GM21529 (cell line): ENCODE results near the gene OBSCN.

Experiments used
- ATAC-seq: cut with Tn5 transposase; IDR thresholded peaks from one replicate; pipeline ENCODE4 v1.9.1; 2021; ENCODE audit not compliant: unreplicated experiment

Gene OBSCN

DNA sequence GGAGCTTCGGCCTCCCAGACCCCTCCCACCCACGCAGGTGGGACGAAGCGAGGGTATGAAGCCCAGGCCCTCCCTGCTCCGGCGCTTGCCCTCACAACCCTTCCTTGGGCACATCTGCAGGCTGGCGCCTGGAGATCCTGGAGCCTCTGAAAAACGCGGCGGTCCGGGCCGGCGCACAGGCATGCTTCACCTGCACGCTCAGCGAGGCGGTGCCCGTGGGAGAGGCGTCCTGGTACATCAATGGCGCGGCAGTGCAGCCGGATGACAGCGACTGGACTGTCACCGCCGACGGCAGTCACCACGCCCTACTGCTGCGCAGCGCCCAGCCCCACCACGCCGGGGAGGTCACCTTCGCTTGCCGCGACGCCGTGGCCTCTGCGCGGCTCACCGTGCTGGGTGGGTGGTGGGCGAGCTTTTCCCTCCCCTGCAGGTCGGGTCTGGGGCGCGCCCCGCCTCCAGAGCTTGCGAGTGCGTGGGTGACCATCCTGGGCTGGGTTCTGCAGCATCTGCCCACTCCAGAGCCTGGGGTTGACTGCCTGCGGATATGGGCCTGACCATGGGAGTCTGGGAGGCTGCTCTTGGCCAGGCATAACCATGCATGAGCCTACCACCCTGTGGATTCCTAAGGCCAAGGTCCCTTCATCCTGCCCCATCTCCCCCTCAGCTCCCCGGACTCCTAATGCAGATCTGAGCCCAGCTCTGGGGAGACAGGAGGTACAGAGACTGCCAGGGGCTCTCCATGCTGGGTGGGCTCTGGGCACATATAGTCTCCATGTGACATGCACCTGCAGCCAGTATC lies 108.9 kb downstream of the OBSCN start:
- no peak for ATAC-seq

DNA sequence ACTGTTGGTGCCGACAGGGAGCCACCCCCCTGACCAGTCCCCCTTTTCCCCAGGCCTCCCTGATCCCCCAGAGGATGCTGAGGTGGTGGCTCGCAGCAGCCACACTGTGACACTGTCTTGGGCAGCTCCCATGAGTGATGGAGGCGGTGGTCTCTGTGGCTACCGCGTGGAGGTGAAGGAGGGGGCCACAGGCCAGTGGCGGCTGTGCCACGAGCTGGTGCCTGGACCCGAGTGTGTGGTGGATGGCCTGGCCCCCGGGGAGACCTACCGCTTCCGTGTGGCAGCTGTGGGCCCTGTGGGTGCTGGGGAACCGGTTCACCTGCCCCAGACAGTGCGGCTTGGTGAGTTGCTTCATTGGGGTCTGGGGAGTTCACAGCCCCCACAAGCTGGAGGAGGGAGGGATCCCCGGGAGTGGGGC lies 109.6 kb downstream of the OBSCN start:
- no peak for ATAC-seq

DNA sequence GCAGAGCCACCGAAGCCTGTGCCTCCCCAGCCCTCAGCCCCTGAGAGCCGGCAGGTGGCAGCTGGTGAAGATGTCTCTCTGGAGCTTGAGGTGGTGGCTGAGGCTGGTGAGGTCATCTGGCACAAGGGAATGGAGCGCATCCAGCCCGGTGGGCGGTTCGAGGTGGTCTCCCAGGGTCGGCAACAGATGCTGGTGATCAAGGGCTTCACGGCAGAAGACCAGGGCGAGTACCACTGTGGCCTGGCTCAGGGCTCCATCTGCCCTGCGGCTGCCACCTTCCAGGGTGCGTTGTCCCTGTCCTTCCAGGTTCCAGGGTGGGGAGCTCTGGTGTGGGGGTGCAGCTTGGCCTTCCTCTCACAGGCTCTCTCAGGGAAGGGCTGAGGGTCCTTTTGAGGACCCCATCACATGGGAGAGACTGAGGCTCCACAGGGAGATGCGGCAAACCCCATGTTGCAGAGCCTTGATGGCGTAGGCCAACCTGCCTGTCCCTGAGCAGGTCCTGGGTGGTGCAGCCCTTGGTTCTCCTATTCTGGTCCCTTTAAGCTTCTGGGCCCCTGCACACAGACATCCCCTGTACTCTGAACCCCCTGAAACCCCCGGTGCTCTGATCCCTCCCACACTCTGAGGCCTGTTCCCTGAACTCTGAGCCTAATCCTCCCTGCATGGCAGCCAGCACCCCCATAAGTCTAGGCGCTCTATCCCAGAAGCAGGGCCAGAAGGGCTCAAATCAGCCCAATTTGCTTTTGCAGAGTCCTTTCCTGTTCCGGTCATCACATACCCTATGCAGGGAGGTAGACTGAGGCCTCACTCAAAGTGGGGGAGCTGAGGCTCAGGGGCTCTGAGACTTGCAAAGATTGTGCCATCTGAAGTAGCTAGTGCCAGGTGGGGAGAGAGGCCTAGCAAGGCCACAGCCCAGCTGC lies 110.3 kb downstream of the OBSCN start:
- ATAC-seq: no peak

DNA sequence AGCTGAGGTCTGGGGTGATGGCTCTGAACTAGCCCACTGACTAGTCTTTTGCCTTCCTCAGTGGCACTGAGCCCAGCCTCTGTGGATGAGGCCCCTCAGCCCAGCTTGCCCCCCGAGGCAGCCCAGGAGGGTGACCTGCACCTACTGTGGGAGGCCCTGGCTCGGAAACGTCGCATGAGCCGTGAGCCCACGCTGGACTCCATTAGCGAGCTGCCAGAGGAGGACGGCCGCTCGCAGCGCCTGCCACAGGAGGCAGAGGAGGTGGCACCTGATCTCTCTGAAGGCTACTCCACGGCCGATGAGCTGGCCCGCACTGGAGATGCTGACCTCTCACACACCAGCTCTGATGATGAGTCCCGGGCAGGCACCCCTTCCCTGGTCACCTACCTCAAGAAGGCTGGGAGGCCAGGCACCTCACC lies 111.0 kb downstream of the OBSCN start:
- no peak for ATAC-seq

DNA sequence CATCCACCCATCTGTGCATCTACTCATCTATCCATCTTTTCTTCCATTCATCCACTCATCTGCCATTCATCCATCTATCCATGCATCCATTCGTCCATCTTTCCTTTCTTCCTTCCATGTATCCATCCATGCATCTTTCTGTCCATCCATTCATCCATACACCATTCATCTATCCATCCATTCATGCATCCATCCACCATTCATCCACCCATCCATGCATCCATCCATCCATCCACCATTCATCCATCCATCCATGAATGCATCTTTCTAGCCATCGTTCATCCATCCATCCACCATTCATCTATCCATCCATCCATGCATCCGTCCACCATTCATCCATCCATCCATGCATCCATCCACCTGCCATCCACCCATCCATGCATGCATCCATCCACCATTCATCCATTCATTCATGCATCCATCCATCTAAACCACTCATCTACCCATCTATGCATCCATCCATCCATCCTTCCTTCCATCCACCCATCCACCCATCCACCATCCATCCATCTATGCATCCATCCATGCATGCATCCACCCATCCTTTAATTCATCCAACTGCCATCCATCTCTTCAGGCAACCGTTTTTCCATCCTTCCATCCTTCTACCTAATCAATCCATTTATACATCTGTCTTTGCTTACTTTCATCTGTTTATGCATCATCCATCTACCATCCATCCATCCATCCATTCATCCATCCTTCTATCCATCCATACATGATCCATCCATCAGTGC lies 111.7 kb downstream of the OBSCN start:
- no peak for ATAC-seq

DNA sequence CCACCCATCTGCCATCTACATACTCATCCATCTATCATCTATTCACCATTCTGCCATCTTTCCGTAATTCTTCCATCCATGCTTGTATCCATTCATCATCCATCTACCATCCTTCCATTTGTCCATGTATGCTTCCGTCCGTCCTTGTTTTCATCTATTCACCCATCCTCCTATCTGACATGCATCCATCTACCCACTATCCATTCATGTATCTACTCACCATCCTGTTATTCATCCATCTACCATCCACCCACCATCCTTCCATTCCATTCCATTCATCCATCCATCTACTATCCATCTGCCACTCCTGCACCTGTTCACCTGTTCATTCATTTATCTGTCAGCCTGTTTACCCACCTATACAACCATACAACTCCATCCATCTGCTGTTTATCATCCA lies 112.5 kb downstream of the OBSCN start:
- no peak for ATAC-seq

DNA sequence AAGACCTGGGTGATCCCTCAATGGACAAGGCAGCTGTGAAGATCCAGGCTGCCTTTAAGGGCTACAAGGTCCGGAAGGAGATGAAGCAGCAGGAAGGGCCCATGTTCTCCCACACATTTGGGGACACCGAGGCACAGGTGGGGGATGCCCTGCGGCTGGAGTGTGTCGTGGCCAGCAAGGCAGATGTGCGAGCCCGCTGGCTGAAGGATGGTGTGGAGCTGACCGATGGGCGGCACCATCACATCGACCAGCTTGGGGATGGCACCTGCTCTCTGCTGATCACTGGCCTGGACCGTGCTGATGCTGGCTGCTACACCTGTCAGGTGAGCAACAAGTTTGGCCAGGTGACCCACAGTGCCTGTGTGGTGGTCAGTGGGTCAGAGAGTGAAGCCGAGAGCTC lies 113.6 kb downstream of the OBSCN start:
- no peak for ATAC-seq

DNA sequence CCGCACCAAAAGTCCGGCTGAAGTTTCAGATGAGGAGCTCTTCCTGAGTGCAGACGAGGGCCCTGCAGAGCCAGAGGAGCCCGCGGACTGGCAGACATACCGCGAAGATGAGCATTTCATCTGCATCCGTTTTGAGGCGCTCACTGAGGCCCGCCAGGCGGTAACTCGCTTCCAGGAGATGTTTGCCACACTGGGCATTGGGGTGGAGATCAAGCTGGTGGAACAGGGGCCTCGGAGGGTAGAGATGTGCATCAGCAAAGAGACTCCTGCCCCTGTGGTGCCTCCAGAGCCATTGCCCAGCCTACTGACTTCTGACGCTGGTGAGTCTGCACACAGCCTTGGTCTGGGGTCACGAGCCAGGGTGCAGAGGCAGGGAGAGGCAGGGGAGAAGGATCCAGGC lies 114.1 kb downstream of the OBSCN start:
- ATAC-seq: no peak

DNA sequence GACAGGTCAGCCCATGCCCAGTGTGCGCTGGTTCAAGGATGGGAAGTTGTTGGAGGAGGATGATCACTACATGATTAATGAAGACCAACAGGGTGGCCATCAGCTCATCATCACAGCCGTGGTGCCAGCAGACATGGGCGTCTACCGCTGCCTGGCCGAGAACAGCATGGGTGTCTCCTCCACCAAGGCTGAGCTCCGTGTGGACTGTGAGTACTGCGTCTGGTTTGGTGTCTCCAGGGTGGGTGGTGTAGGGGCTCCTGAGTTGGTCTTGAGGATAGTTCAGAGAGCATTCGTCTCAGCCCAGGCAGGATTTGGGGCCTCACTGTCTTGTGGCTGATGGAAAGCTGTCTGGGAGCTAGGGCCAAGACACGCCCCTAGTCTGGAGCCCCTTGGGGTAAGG lies 115.6 kb downstream of the OBSCN start:
- no peak for ATAC-seq

DNA sequence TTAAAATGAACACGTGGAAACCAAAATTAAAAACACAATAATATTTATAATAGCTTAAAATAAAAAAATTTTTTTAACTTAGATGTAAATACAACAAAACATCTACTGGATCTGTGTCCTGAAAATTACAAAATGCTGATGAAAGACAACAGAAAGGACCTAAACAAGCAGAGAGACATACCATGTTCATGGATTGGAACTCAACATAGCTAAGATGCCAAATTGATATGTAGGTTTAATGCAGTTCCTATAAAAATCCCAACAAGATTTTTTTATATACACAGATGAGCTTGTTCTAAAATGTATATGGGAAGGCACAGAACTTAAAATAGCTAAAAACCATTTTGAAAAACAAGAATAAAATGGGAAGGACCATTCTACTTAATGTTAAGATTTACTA lies 117.4 kb downstream of the OBSCN start:
- ATAC-seq: no peak

DNA sequence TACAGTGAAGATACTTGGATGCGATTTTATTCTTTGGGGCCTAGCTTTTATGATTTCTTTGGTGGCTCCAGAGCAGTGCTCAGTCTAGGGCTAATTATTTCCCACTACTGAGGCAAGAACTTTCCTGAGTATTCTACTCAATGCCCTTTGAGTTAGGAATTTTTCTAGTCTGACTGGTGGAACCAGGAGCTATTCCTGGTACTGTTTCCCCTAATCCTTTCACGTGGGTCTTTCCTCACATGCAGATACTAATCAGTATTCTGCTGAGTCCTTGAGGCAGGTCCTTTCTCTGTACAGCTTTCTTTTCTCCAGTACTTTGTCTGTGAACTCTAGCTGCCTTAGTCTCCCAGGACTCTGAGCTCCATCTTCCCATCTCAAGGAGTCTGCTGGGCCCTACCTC lies 122.0 kb downstream of the OBSCN start:
- ATAC-seq: no peak

DNA sequence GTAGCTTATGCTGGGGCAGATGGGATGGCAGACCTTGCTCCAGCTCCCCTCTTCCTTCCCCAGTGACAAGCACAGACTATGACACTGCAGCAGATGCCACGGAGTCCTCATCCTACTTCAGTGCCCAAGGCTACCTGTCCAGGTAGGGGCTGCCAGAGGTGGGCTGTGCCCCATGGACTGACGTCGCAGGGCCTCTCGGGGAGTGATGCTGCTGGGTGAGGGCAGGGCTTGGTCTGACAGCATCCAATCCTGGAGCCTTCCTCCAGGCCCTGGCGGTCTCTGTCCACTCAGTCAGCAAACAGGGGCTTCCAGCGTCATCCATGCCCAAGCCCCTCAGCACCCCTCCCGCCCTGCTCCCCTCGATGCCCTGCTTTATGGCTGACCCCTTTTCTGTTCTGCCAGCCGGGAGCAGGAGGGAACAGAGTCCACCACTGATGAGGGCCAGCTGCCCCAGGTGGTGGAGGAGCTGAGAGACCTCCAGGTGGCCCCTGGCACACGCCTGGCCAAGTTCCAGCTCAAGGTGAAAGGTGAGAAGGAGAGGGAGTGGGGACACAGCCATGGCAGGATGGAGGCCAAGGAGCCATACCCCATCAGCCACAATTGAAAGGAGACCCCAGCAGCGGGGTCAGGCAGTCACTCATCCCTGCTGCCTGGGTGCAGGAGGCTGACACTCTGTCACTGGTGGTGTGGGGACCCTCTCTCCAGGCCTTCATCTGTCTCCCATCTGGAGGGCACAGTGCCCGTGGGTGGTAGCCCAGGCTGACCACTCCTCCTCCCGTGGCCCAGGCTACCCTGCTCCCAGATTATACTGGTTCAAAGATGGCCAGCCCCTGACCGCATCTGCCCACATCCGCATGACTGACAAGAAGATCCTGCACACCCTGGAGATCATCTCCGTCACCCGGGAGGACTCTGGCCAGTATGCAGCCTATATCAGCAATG lies 125.2 kb downstream of the OBSCN start:
- no peak for ATAC-seq

DNA sequence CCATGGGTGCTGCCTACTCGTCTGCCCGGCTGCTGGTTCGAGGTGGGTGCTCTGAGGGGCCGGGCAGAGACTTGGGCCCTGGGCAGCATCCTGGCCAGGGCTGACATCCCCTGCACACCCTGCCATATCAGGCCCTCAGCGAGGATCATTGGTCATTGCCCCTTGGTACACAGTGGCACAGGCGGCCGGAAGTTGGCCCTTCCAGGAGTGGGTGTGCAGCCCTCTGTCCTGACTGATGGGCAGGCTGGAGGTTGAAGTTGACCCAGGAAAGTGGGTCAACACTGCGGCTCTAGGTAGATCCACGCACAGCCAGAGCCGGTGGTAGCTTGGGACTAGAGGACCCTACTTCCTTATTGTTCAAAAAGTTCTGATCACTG lies 125.9 kb downstream of the OBSCN start:
- no peak for ATAC-seq

DNA sequence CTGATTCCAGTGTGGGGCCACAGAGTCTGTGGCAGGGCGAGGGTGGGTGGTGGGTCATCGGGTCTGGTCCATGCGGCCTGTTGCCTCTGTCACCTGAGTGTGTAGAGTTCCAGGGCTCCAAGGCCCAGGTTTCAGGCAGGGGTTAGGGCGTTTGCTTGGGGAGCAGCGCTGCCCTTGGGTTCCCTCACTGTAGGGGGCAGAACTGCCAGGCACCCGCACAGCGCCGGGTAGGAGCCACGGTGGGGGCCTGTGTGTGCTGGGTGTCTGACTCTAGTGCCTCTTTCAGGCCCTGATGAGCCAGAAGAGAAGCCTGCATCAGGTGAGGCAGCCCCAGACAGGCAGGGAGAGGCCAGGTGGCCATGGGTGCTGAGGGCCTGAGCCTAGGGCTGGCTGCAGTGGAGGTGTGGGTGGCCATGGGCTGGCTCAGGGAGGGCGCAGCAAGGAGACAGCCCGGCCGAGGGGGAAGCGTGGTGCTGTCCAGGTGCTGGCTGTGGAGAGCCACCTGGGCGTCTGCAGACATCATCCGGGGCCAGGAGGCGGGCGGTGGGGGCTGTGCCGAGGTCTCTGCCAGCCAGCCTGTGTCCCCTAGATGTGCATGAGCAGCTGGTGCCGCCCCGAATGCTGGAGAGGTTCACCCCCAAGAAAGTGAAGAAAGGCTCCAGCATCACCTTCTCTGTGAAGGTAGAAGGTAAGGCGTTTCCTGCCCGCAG lies 126.5 kb downstream of the OBSCN start:
- no peak for ATAC-seq

DNA sequence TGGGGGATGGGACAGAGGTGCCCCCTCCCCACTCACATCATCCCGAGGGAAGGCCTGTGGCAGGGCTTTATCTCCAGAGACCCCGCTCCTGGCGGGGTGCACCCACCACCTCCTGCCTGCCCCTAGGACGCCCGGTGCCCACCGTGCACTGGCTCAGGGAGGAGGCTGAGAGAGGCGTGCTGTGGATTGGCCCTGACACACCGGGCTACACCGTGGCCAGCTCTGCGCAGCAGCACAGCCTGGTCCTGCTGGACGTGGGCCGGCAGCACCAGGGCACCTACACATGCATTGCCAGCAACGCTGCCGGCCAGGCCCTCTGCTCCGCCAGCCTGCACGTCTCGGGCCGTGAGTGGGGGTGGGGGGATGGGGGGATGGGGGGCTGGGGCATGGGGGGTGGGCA lies 127.1 kb downstream of the OBSCN start:
- ATAC-seq: no peak

DNA sequence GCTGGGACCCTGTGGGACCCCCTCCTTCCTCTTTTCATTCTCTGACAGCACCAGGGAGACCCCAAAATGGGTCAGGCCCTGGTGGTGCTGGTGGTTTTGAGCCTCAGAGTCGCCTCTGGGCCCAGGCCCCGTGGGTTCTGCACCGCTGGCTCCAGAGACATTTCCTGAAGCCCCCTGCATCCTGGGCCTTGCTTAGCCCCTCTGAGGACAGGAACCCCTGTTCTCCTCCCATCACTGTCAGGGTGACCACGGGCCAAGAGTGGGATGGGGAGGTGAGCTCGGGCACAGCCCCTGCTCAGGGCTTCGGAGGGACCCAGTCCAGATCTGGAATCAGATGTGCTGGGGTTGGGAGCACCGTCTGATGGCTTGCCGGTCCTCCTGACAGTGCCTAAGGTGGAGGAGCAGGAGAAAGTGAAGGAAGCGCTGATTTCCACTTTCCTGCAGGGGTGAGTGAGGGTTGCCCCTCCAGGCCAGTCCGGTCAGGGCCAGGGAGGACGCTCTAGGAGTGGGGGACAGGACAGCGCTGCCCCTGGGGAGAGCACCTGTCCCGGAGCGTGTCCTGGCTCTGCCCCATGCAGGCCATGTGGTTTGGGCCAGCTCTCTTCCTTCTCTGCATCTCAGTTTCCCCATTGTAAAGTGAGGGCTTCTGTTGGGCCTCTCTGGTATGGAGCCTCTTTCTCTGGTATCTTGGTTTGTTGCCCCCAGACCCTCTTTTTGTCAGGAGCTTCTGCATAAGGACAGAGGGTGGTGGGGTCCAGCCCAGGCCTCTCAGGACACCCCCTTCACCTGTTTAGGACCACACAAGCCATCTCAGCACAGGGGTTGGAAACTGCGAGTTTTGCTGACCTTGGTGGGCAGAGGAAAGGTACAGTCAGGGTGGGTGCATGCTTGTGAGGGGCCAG lies 127.8 kb downstream of the OBSCN start:
- ATAC-seq: no peak

DNA sequence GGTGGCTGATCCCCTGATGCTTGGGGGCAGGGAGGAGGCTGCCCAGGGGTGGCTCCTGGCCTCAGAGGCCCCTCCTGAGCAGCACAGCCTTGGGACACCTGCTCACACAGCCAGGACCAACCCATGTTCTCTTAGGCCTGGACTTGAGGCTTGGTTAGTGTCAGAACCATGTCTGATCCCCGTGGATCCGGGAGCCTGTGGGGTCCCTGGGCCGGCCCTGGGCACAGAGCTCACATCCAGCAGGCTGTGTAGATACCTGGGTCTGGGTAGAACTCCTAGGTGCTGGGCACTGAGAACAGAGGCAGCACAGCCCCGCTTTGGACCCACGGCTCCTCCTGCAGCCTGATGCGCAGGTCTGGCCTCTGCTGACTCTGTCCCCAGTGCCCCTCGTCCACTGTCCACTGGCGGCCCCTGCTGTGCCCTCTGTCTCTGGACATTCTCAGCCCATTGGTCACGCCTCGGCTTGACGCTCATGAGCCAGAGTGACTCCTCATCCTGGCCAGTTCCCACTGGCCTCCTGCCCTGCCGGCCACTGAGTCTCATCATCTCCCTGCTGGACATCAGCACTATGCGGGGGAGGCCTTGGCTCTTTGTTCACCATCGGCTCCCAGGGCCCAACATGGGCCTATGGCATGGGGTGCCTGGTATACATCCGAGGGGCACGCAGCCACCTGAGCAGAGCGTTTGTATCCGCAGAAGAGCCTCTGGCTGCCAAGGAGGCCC lies 128.6 kb downstream of the OBSCN start:
- ATAC-seq: no peak

DNA sequence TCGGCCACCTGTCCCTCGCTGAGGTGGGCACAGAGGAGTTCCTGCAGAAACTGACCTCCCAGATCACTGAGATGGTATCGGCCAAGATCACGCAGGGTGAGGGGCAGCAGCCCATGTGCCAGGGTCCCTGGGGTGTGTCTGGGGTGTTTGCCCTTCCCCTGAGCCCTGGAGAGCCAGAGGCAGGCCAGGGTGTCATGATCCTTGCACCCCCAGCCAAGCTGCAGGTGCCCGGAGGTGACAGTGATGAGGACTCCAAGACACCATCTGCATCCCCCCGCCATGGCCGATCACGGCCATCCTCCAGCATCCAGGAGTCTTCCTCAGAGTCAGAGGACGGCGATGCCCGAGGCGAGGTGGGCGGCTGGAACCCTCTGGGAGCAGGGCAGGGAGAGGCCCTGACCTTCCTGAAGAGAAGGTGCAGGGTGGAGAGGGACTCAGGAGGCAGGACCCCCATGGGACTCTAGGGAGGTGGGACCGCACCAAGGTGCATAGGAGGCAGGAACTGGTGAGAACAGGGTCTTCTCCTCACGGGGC lies 129.3 kb downstream of the OBSCN start:
- no peak for ATAC-seq
